Osteocyte (in vitro differentiated cells): ENCODE measurements around the gene NOP53. TPM values are rescaled to one million over a fixed set of nuclear protein-coding genes. Genes with fewer than 3 reads are reported as not detected.

Source experiments
- DNase-seq: peaks from one replicate; pipeline ENCODE4 v3.0.0; 2021; ENCODE audit warnings: mixed read lengths; ENCODE audit not compliant: unreplicated experiment; ENCODE audit errors: extremely low spot score
- H3K27ac Mint-ChIP-seq: one replicate; pipeline ENCODE4 v1.8.0; 2021; ENCODE audit warnings: mild to moderate bottlenecking, mixed read lengths; ENCODE audit not compliant: unreplicated experiment
- H3K27me3 Mint-ChIP-seq: one replicate; pipeline ENCODE4 v1.8.0; 2021; ENCODE audit warnings: mixed read lengths; ENCODE audit not compliant: unreplicated experiment
- H3K36me3 Mint-ChIP-seq: one replicate; pipeline ENCODE4 v1.8.0; 2021; ENCODE audit warnings: mixed read lengths; ENCODE audit not compliant: unreplicated experiment
- H3K4me1 Mint-ChIP-seq: one replicate; pipeline ENCODE4 v1.8.0; 2021; ENCODE audit warnings: mixed read lengths; ENCODE audit not compliant: unreplicated experiment
- H3K4me3 Mint-ChIP-seq: one replicate; pipeline ENCODE4 v1.8.0; 2021; ENCODE audit warnings: mild to moderate bottlenecking, moderate library complexity, mixed read lengths; ENCODE audit not compliant: unreplicated experiment
- H3K9me3 Mint-ChIP-seq: one replicate; pipeline ENCODE4 v1.8.0; 2021; ENCODE audit warnings: mixed read lengths; ENCODE audit not compliant: unreplicated experiment
- total RNA-seq: library from RNA; stranded (reverse); gene quantifications from 2 replicates; pipeline ENCODE4 v1.2.1, GENCODE V29; 2021
- TF ChIP-seq, protein P1 (sequence below): fragments of 200-600 bp; sonication (generic); IDR thresholded peaks from 2 replicates; pipeline ENCODE4 v1.5.0; 2021; ENCODE audit warnings: antibody characterized with exemption, mild to moderate bottlenecking, moderate library complexity

Gene NOP53
- total RNA-seq, 1 donor from 2014 or later: 232 TPM

DNA sequence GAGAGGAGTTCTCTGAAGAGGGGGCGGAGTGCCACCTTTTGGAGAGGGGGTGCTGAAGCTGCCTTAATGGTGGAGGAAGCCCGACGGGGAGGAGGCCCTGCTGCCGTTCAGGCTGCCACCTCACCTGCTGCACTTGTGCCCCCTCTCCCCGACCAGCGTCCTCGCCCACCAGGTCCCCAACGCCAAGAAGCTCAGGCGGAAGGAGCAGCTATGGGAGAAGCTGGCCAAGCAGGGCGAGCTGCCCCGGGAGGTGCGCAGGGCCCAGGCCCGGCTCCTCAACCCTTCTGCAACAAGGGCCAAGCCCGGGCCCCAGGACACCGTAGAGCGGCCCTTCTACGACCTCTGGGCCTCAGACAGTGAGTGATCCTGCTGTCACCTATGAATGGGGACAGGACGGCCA lies 5.4 kb downstream of the NOP53 start:
- H3K4me1 Mint-ChIP-seq: peaks cover 5% of the 10 kb centered on the region
- no peak overlapping the region for H3K4me3 Mint-ChIP-seq
- H3K27me3 Mint-ChIP-seq: no peaks in the 10 kb centered on the region
- H3K9me3 Mint-ChIP-seq: no peaks in the 10 kb centered on the region
- TF ChIP-seq, protein P1, sequence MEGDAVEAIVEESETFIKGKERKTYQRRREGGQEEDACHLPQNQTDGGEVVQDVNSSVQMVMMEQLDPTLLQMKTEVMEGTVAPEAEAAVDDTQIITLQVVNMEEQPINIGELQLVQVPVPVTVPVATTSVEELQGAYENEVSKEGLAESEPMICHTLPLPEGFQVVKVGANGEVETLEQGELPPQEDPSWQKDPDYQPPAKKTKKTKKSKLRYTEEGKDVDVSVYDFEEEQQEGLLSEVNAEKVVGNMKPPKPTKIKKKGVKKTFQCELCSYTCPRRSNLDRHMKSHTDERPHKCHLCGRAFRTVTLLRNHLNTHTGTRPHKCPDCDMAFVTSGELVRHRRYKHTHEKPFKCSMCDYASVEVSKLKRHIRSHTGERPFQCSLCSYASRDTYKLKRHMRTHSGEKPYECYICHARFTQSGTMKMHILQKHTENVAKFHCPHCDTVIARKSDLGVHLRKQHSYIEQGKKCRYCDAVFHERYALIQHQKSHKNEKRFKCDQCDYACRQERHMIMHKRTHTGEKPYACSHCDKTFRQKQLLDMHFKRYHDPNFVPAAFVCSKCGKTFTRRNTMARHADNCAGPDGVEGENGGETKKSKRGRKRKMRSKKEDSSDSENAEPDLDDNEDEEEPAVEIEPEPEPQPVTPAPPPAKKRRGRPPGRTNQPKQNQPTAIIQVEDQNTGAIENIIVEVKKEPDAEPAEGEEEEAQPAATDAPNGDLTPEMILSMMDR: no peak
- H3K27ac Mint-ChIP-seq: no peak overlapping the region
- no peak for DNase-seq
- H3K36me3 Mint-ChIP-seq: peaks cover 22% of the 10 kb centered on the region

DNA sequence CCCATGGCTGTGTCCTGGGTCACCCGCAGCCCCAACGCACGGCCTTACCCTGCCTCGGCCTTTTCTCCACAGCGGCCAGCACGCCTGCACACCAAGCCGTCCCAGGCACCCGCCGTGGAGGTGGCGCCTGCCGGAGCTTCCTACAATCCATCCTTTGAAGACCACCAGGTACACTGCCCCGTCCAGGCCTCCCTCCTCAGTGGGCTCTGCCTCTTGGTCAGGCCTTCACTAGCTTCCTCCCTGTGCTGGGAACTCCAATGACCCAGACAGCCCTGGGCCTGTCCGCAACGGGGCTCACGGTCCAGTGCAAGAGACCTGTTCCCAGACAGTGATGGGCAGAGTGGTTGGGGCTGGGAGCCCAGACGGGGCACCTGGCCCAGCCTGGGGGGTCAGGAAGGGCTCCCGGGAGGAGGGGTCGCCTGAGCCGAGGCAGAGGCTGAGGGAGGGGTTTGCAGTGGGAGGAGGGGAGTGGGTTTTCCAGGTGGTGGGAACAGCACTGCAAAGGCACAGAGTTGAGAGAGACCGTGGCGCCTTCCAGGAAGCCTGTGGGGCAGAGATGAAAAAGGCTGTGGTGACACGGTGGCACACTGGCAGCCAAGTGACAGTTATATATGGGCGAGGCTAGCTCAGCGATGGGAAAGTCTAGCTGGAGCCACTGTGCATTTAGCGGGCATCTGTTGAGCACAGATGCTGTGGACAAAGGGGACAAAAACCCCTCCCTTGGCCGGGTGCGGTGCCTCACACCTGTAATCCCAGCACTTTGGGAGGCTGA lies 7.3 kb downstream of the NOP53 start:
- Mint-ChIP-seq H3K27ac (no peak overlapping the region), H3K36me3 (peaks cover 26% of the 10 kb centered on the region)
- no peak for DNase-seq

DNA sequence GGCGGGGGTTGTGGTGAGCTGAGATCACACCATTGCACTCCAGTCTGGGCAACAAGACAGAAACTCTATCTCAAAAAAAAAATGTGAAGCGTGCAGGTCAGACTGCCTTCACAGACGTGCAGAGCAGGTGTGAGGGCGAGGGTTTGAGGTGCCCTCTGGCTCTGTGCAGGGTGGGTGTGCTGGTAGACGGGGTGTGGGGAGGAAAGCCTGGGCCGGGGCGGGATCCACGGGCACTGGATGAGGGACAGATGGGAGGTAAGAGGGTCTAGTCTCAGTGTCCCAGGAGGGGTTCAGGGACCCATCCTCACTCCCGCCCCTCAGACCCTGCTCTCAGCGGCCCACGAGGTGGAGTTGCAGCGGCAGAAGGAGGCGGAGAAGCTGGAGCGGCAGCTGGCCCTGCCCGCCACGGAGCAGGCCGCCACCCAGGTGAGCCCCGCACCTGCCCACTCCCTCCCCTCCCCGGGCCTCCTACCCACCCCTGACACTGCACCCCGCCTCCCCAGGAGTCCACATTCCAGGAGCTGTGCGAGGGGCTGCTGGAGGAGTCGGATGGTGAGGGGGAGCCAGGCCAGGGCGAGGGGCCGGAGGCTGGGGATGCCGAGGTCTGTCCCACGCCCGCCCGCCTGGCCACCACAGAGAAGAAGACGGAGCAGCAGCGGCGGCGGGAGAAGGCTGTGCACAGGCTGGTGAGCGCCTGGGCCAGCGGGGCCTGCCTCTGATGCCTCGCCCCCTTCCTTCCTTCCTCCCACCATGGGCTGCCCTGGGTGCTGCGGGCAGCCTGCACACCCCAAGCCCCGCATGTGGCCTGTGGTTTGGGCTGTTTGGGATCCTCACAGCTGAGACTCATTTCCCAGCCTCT lies 9.1 kb downstream of the NOP53 start:
- DNase-seq: no peak
- peaks cover 34% of the 10 kb centered on the region for H3K36me3 Mint-ChIP-seq
- H3K4me1 Mint-ChIP-seq: no peaks in the 10 kb centered on the region
- no peak overlapping the region for H3K27ac Mint-ChIP-seq
- H3K4me3 Mint-ChIP-seq: no peak overlapping the region
- no peaks in the 10 kb centered on the region for H3K27me3 Mint-ChIP-seq
- TF ChIP-seq, protein P1: no peak
- no peaks in the 10 kb centered on the region for H3K9me3 Mint-ChIP-seq

More for the DNA sequence above, 7.3 kb downstream of the NOP53 start:
- no peak overlapping the region for H3K4me3 Mint-ChIP-seq
- H3K9me3 Mint-ChIP-seq: no peaks in the 10 kb centered on the region
- TF ChIP-seq, protein P1: no peak
- no peaks in the 10 kb centered on the region for H3K4me1 Mint-ChIP-seq
- no peaks in the 10 kb centered on the region for H3K27me3 Mint-ChIP-seq

DNA sequence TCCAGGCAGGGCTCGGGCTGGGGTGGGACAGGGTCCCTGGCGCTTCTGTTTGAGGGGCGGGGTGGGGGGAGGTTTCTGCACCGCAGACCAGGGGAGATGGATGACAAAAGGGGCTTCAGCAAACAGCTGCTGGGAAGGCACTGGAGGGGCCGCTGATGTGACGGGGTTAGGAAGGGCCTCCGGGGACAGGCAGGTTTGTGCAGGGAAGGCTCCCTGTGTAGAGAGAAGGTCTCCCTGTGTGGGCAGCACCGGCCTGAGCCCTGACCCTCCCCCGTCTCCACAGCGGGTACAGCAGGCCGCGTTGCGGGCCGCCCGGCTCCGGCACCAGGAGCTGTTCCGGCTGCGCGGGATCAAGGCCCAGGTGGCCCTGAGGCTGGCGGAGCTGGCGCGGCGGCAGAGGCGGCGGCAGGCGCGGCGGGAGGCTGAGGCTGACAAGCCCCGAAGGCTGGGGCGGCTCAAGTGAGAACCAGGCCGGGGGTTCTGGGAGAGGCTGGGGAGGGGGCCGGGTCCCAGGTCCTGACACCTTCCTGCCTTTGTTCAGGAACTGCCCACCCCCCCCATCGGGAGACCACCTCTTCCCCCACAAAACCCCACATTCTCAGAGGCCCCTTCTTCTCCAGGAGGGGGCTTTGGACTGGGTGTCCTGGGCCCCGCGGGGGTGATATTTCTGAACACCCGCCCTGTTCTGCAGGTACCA lies 9.9 kb downstream of the NOP53 start:
- DNase-seq: no peak
- H3K27ac Mint-ChIP-seq: no peak overlapping the region
- no peaks in the 10 kb centered on the region for H3K9me3 Mint-ChIP-seq
- no peaks in the 10 kb centered on the region for H3K4me1 Mint-ChIP-seq
- peaks cover 34% of the 10 kb centered on the region for H3K36me3 Mint-ChIP-seq
- H3K4me3 Mint-ChIP-seq: no peak overlapping the region
- H3K27me3 Mint-ChIP-seq: no peaks in the 10 kb centered on the region
- TF ChIP-seq, protein P1: no peak
